HG03442 (cell line): ENCODE results near the gene ACTN3.
A peak's percentile ranks its signal among the peaks of the same experiment; 100 is the strongest.
"Not testable (repeated sequence)": the region's sequence is repeated elsewhere in the genome, so short reads cannot be mapped to it uniquely, and the experiment has no call there.

Experiments used
- ATAC-seq: cut with Tn5 transposase; IDR thresholded peaks from one replicate; pipeline ENCODE4 v1.9.1; 2021; ENCODE audit warnings: mild to moderate bottlenecking, moderate library complexity; ENCODE audit not compliant: unreplicated experiment

The ACTN3 gene

GRCh38 chr11:66543263-66544107 lies 3.2 kb upstream of the ACTN3 start:
- no peak for ATAC-seq

- not testable (repeated sequence) for ATAC-seq
Observed at GRCh38 chr11:66544952-66545351, 1.8 kb upstream of the ACTN3 start.

GRCh38 chr11:66545701-66546367 lies 869 bp upstream of the ACTN3 start, which contains the start of gene ZDHHC24:
Gene ZDHHC24 (minus strand): TSS chr11:66546048. CDS start chr11:66546003, 45 bp downstream.
- peak; percentile 88 for ATAC-seq

- ATAC-seq = no peak
Observed at GRCh38 chr11:66546966-66547661, 411 bp downstream of the ACTN3 start.

- ATAC-seq = no peak
Observed at GRCh38 chr11:66547662-66548009, 933 bp downstream of the ACTN3 start.

GRCh38 chr11:66548041-66548440 lies 1.3 kb downstream of the ACTN3 start:
- no peak for ATAC-seq

- ATAC-seq = no peak
Observed at GRCh38 chr11:66548774-66549630, 2.3 kb downstream of the ACTN3 start.

GRCh38 chr11:66549696-66550095 lies 3.0 kb downstream of the ACTN3 start:
- no peak for ATAC-seq

- no peak for ATAC-seq
Observed at GRCh38 chr11:66550887-66551286, 4.2 kb downstream of the ACTN3 start.

- no peak for ATAC-seq
Observed at GRCh38 chr11:66554602-66555001, 7.9 kb downstream of the ACTN3 start.

- ATAC-seq = no peak
Observed at GRCh38 chr11:66555416-66555815, 8.7 kb downstream of the ACTN3 start.

- no peak for ATAC-seq
Observed at GRCh38 chr11:66556086-66556485, 9.4 kb downstream of the ACTN3 start.

GRCh38 chr11:66557733-66558326 lies 11.1 kb downstream of the ACTN3 start:
- no peak for ATAC-seq

- no peak for ATAC-seq
Observed at GRCh38 chr11:66559142-66559865, 12.6 kb downstream of the ACTN3 start.

- ATAC-seq = no peak
Observed at GRCh38 chr11:66559866-66560676, 13.4 kb downstream of the ACTN3 start.

GRCh38 chr11:66561178-66561974 lies 14.7 kb downstream of the ACTN3 start:
- ATAC-seq = no peak

- no peak for ATAC-seq
Observed at GRCh38 chr11:66561975-66562248, 15.2 kb downstream of the ACTN3 start.

- ATAC-seq = no peak
Observed at GRCh38 chr11:66562275-66562674, 15.6 kb downstream of the ACTN3 start.
